ENCODE measurements around the gene OR5F1. TPM values are rescaled to one million over a fixed set of nuclear protein-coding genes. Genes with fewer than 3 reads are reported as not detected.

The OR5F1 gene
- total RNA-seq, 4 donors from 2014 or later = not detected

DNA sequence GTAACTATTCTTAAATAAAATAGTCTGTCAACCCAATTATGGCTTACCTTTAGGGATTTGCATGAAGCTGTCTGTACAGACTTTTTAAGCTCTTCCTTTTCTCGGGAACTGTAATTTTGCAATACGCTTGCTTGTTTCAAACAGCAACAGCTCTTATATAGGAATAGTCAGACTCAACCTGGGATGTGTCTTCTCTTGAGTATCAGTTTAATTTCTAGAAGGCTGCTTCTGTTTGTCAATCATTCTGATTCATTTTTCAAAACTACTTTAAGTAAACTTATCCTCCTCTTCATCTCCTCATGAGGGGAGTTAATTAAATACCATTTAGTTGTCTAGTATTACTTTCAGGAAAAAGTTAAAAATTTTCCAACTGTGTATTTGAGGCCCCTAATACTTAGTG, 24.6 kb downstream of the OR5F1 start, which contains the start of gene OR10AG1:
OR10AG1 (minus strand) TSS at position 101 of the 400 bp plus-strand sequence; CDS start at position 63, 38 bp downstream.
- TF ChIP-seq CTCF (IDR thresholded peaks at IDR 0.05) (no peak), EP300 (IDR thresholded peaks at IDR 0.05) (no peak), POLR2A (IDR thresholded peaks at IDR 0.05; ENCODE audit: low read depth) (no peak)
- Histone ChIP-seq H3K27me3 (no peaks in the 10 kb centered on the region), H3K9me3 (peaks cover 0 to 3% (median 0%) of the 10 kb centered on the region in 4 donors), H3K27ac (replicated peaks in 1 of 4) (no peak within 1 kb of the TSS), H3K4me1 (no peaks in the 10 kb centered on the region), H3K36me3 (no peaks in the 10 kb centered on the region), H3K4me3 (no peak within 1 kb of the TSS)
- intact Hi-C loops (cut with DNase I) = no loop called here
- 78% methylated on average over 2 of the region's 2 CpGs for WGBS
- DNase-seq (ENCODE audit: extremely low spot score) = no peak

DNA sequence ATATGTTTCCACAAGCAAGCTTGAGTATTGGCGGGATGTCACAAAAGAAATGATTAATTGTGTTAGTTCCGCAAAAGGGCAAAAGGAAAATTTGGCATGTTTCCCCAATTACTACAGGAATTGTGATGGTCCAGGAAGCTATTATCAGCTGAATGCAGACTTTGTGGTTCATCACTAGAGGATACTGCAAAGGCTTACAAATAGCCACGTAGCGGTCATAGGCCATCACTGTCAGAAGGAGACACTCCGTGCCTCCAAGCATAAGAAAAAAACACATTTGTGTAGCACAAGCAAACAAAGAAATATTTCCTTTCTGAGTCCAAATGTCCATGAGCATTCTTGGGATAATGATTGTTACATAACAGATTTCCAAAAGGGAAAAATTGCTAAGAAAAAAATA, 26.5 kb downstream of the OR5F1 start:
- Histone ChIP-seq H3K36me3 (no peaks in the 10 kb centered on the region), H3K4me1 (no peaks in the 10 kb centered on the region), H3K27me3 (no peaks in the 10 kb centered on the region), H3K9me3 (peaks cover 0 to 3% (median 0%) of the 10 kb centered on the region in 4 donors), H3K4me3 (no peak overlapping the region), H3K27ac (replicated peaks in 1 of 4) (no peak overlapping the region)
- TF ChIP-seq CTCF (IDR thresholded peaks at IDR 0.05) = no peak
- no peak for TF ChIP-seq POLR2AphosphoS5 (IDR thresholded peaks at IDR 0.05)
- no peak for TF ChIP-seq EP300 (IDR thresholded peaks at IDR 0.05)
- no peak for TF ChIP-seq POLR2A (IDR thresholded peaks at IDR 0.05; ENCODE audit: low read depth)
- no peak for DNase-seq (ENCODE audit: extremely low spot score)
- 81% methylated on average over 5 of the region's 5 CpGs for WGBS
- intact Hi-C loops (cut with DNase I) = no loop called here

DNA sequence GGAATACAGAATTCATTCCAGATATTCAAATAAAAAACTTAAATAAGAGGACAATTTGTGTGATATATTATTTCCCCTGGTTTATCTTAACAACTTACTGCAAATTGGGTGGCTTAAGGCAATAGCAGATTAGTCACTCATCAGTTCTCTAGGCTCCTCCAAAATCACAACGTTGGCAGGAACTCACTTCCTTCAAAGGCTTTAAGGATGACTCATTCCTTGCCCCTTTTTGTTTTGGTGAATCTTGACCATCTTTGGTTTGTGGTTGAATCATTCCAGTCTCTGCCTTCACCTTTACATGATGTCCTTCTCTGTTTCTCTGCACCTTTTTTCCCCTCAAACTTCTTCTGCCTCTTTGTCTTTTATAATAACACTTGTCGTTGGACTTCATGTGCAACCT, 28.0 kb downstream of the OR5F1 start:
- H3K9me3 ChIP-seq = no peaks in the 10 kb centered on the region
- no peak overlapping the region for H3K27ac ChIP-seq (replicated peaks in 1 of 4)
- DNase-seq (ENCODE audit: extremely low spot score) = no peak
- WGBS = 75% methylated on average over 2 of the region's 2 CpGs
- no peaks in the 10 kb centered on the region for H3K36me3 ChIP-seq
- H3K27me3 ChIP-seq = no peaks in the 10 kb centered on the region
- H3K4me1 ChIP-seq = no peaks in the 10 kb centered on the region
- no peak overlapping the region for H3K4me3 ChIP-seq
- intact Hi-C loops (cut with DNase I) = no loop called here
- TF ChIP-seq EP300 (IDR thresholded peaks at IDR 0.05) = no peak
- no peak for TF ChIP-seq CTCF (IDR thresholded peaks at IDR 0.05)
- no peak for TF ChIP-seq POLR2A (IDR thresholded peaks at IDR 0.05; ENCODE audit: low read depth)
- no peak for TF ChIP-seq POLR2AphosphoS5 (IDR thresholded peaks at IDR 0.05)

- no peak overlapping the region for H3K27ac ChIP-seq (replicated peaks in 1 of 4)
- H3K9me3 ChIP-seq = no peaks in the 10 kb centered on the region
- no peaks in the 10 kb centered on the region for H3K36me3 ChIP-seq
- H3K4me1 ChIP-seq = no peaks in the 10 kb centered on the region
- no peaks in the 10 kb centered on the region for H3K27me3 ChIP-seq
- intact Hi-C loops (cut with DNase I) = no loop called here
- DNase-seq (ENCODE audit: extremely low spot score) = no peak
- TF ChIP-seq POLR2A (IDR thresholded peaks at IDR 0.05; ENCODE audit: low read depth) (no peak), CTCF (IDR thresholded peaks at IDR 0.05) (no peak), EP300 (IDR thresholded peaks at IDR 0.05) (no peak), POLR2AphosphoS5 (IDR thresholded peaks at IDR 0.05) (no peak)
- no peak overlapping the region for H3K4me3 ChIP-seq
- WGBS = 75% methylated on average over 4 of the region's 4 CpGs
These were observed 37.9 kb downstream of the OR5F1 start for GRCh38 chr11:55956521-55956920.

DNA sequence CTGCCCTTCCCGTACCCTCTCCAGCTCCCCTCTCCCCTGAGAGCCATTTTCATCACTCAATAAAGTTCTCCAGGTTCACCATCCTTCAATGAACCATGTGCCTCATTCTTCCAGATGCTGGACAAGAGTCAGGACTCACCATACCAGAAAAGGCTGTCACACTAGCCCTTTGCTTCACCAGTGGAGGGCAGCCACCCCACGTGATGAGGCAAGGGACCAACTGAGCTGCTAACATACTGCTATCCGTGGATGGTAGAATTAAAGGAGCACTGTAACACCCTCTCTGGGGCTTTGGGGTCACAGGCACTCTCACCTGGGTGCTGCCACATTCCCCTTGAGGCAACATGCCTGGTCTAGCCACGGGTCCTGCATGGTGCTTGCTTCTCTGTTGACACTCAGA, 45.1 kb downstream of the OR5F1 start:
- H3K27ac ChIP-seq (replicated peaks in 1 of 4) = no peak overlapping the region
- 89% methylated on average over 1 of the region's 4 CpGs for WGBS
- no peak for TF ChIP-seq EP300 (IDR thresholded peaks at IDR 0.05)
- no peak for TF ChIP-seq POLR2A (IDR thresholded peaks at IDR 0.05; ENCODE audit: low read depth)
- TF ChIP-seq POLR2AphosphoS5 (IDR thresholded peaks at IDR 0.05) = no peak
- no peak for TF ChIP-seq CTCF (IDR thresholded peaks at IDR 0.05)
- no peaks in the 10 kb centered on the region for H3K27me3 ChIP-seq
- no peaks in the 10 kb centered on the region for H3K9me3 ChIP-seq
- intact Hi-C loops (cut with DNase I) = no loop called here
- DNase-seq (ENCODE audit: extremely low spot score) = no peak
- no peaks in the 10 kb centered on the region for H3K36me3 ChIP-seq
- no peaks in the 10 kb centered on the region for H3K4me1 ChIP-seq
- no peak overlapping the region for H3K4me3 ChIP-seq

Data from esophagus muscularis mucosa (tissue), 4 donors.